NCI-H2196 (cell line): ENCODE results near the gene ZNF716.
"Not testable (repeated sequence)": the region's sequence is repeated elsewhere in the genome, so short reads cannot be mapped to it uniquely, and the experiment has no call there.

Experiments
- DNase-seq: peaks from one replicate; lab custom pipeline; 2025; ENCODE audit not compliant: unreplicated experiment; lab: John Stamatoyannopoulos, UW

Gene ZNF716

GRCh38 chr7:57449904-57450303, at the start of gene ZNF716:
Gene ZNF716 (plus strand): TSS chr7:57450177. CDS start chr7:57450289, 112 bp downstream.
- no peak for DNase-seq

- DNase-seq = no peak
Observed at GRCh38 chr7:57400531-57401155, 49.3 kb upstream of the ZNF716 start.

- not testable (repeated sequence) for DNase-seq
Observed at GRCh38 chr7:57403051-57403450, 46.9 kb upstream of the ZNF716 start.

GRCh38 chr7:57403601-57404342, 46.2 kb upstream of the ZNF716 start:
- no peak for DNase-seq

- DNase-seq = no peak
Observed at GRCh38 chr7:57404343-57404966, 45.5 kb upstream of the ZNF716 start.

- DNase-seq = no peak
Observed at GRCh38 chr7:57404967-57405421, 45.0 kb upstream of the ZNF716 start.

- no peak for DNase-seq
Observed at GRCh38 chr7:57407125-57407524, 42.9 kb upstream of the ZNF716 start.

- DNase-seq = no peak
Observed at GRCh38 chr7:57412168-57412567, 37.8 kb upstream of the ZNF716 start.

- no peak for DNase-seq
Observed at GRCh38 chr7:57412618-57413017, 37.4 kb upstream of the ZNF716 start.

- DNase-seq = no peak
Observed at GRCh38 chr7:57413529-57414398, 36.2 kb upstream of the ZNF716 start.

GRCh38 chr7:57414415-57414814, 35.6 kb upstream of the ZNF716 start:
- DNase-seq = no peak

GRCh38 chr7:57414852-57415251, 35.1 kb upstream of the ZNF716 start:
- no peak for DNase-seq

- DNase-seq = no peak
Observed at GRCh38 chr7:57415326-57415725, 34.7 kb upstream of the ZNF716 start.

- DNase-seq = no peak
Observed at GRCh38 chr7:57415730-57416129, 34.2 kb upstream of the ZNF716 start.

GRCh38 chr7:57416601-57417358, 33.2 kb upstream of the ZNF716 start:
- no peak for DNase-seq

GRCh38 chr7:57417736-57418135, 32.2 kb upstream of the ZNF716 start:
- no peak for DNase-seq

- no peak for DNase-seq
Observed at GRCh38 chr7:57423768-57424167, 26.2 kb upstream of the ZNF716 start.

- no peak for DNase-seq
Observed at GRCh38 chr7:57424515-57425238, 25.3 kb upstream of the ZNF716 start.

GRCh38 chr7:57425239-57425944, 24.6 kb upstream of the ZNF716 start:
- no peak for DNase-seq
